HepG2 (cell line): ENCODE data around the gene CDH23. TPM values are rescaled to one million over a fixed set of nuclear protein-coding genes. Genes with fewer than 3 reads are reported as not detected.

Experiments
- ATAC-seq: fragments of 200-7000 bp; cut with Tn5 transposase; 3 replicates; pipeline ENCODE4 v1.9.1; 2020; ENCODE audit warnings: mild to moderate bottlenecking, moderate library complexity
- BruUV-seq: library from RNA; stranded (reverse); fragments of 400-500 nt; replicated peaks from 2 replicates; lab custom pipeline; 2021; lab: Mats Ljungman, UMichigan
- CTCF ChIA-PET: fragments of 300-600 bp; formaldehyde crosslinking; extraction: SDS; loops from one replicate; lab custom pipeline; 2021; ENCODE audit warnings: low total read pairs, inconsistent platforms, low intra/inter-chr PET ratio; lab: Yijun Ruan, JAX
- POLR2A ChIA-PET: fragments of 350-600 bp; sonication (Branson Sonifier 250); formaldehyde crosslinking; loops from one replicate; lab custom pipeline; 2020; ENCODE audit warnings: antibody characterized with exemption, inconsistent platforms; lab: Yijun Ruan, JAX
- DNase-seq: peaks from one replicate; pipeline ENCODE4 v3.0.0-alpha.2; 2015; ENCODE audit warnings: low spot score
- FAIRE-seq: peaks from 3 replicates; lab custom pipeline; 2011; peaks lifted over from hg19 to GRCh38; lab: Jason Lieb, UNC
- H2AFZ ChIP-seq: one replicate; pipeline ENCODE4 v1.6.1; 2011; ENCODE audit warnings: low read length, inconsistent platforms
- H3K27ac ChIP-seq: fragments of 300-600 bp; 3 replicates; pipeline ENCODE4 v1.8.0; 2011; ENCODE audit warnings: mixed run types, mild to moderate bottlenecking, mixed read lengths, low read length, inconsistent platforms; ENCODE audit not compliant: insufficient read depth; ENCODE audit errors: extremely low read length
- H3K27me3 ChIP-seq, 2 experiments: fragments of 200-600 bp in 1 of 2; 2 replicates in 1 of 2; 3 replicates in 1 of 2; pipeline versions ENCODE4 v1.6.0 to v1.8.0; 2011; ENCODE audit warnings: low read length in 2 of 2, mild to moderate bottlenecking in 2 of 2, moderate library complexity in 2 of 2, inconsistent platforms in 1 of 2; ENCODE audit not compliant: insufficient read depth in 2 of 2, control insufficient read depth in 1 of 2
- H3K36me3 ChIP-seq, 2 experiments: fragments of 200-600 bp in 1 of 2; replicated peaks in 1 of 2; 2 replicates in 1 of 2; 3 replicates in 1 of 2; pipeline versions ENCODE4 v1.5.1 to v1.8.0; 2011; ENCODE audit warnings: low read length in 2 of 2, inconsistent platforms in 1 of 2; ENCODE audit not compliant: insufficient read depth in 2 of 2, control insufficient read depth in 1 of 2
- H3K4me1 ChIP-seq: 2 replicates; pipeline ENCODE4 v1.5.1; 2012; ENCODE audit warnings: low read length, inconsistent platforms; ENCODE audit not compliant: insufficient read depth
- H3K4me2 ChIP-seq: 2 replicates; pipeline ENCODE4 v1.6.0; 2011; ENCODE audit warnings: low read depth, low read length, inconsistent platforms
- H3K4me3 ChIP-seq, 3 experiments: fragments of 200-600 bp in 1 of 3; sonication (generic), shearing (Covaris generic) in 1 of 3; replicated peaks in 1 of 3; 2 replicates each; pipeline ENCODE4 v1.5.1; 2011 to 2016; ENCODE audit warnings: low read length in 3 of 3, inconsistent platforms in 2 of 3, low read depth in 2 of 3, mild to moderate bottlenecking in 2 of 3, control low read depth in 1 of 3, mixed read lengths in 1 of 3; ENCODE audit not compliant: insufficient read depth in 1 of 3
- H3K79me2 ChIP-seq: one replicate; pipeline ENCODE4 v1.6.1; 2011; ENCODE audit warnings: low read length, inconsistent platforms; ENCODE audit not compliant: insufficient read depth
- H3K9ac ChIP-seq: 2 replicates; pipeline ENCODE4 v1.6.0; 2011; ENCODE audit warnings: mild to moderate bottlenecking, low read depth, low read length, inconsistent platforms; ENCODE audit not compliant: insufficient read depth
- H3K9me3 ChIP-seq: 2 replicates; pipeline ENCODE4 v1.5.1; 2012; ENCODE audit warnings: mild to moderate bottlenecking, low read length
- H4K20me1 ChIP-seq: 2 replicates; pipeline ENCODE4 v1.6.0; 2011; ENCODE audit warnings: inconsistent platforms, mild to moderate bottlenecking, low read length, moderate library complexity; ENCODE audit not compliant: insufficient read depth
- HMG20A ChIP-seq: IDR thresholded peaks from 2 replicates; pipeline ENCODE4 v1.6.1; 2016; ENCODE audit warnings: borderline replicate concordance
- HMG20B ChIP-seq: conservative IDR thresholded peaks from 2 replicates; pipeline ENCODE4 v1.6.1; 2016; ENCODE audit warnings: missing genetic modification reagents, missing compliant biosample characterization
- RAD21 ChIP-seq: fragments of 450-650 bp; formaldehyde crosslinking; IDR thresholded peaks from 2 replicates; pipeline ENCODE4 v1.5.0; 2020; ENCODE audit warnings: mild to moderate bottlenecking
- RBM22 ChIP-seq: fragments of 200-400 bp; formaldehyde crosslinking; optimal IDR thresholded peaks from 2 replicates; pipeline ENCODE3; 2017; ENCODE audit warnings: mild to moderate bottlenecking, low read length, moderate library complexity
- STAG1 ChIP-seq: sonication (generic); formaldehyde crosslinking; IDR thresholded peaks from 2 replicates; pipeline ENCODE4 v1.4.0; 2020; ENCODE audit warnings: missing genetic modification reagents
- ZNF230 ChIP-seq: sonication (generic); formaldehyde crosslinking; IDR thresholded peaks from 2 replicates; pipeline ENCODE4 v1.4.0; 2020; ENCODE audit warnings: mild to moderate bottlenecking, missing genetic modification reagents
- ZNF264 ChIP-seq: sonication (generic); formaldehyde crosslinking; IDR thresholded peaks from 2 replicates; pipeline ENCODE4 v1.4.0; 2020; ENCODE audit warnings: missing genetic modification reagents
- ZNF3 ChIP-seq: IDR thresholded peaks from 2 replicates; pipeline ENCODE4 v1.7.0; 2017; ENCODE audit warnings: inconsistent platforms
- ZNF34 ChIP-seq: sonication (generic); formaldehyde crosslinking; IDR thresholded peaks from 2 replicates; pipeline ENCODE4 v1.4.0; 2020; ENCODE audit warnings: mild to moderate bottlenecking, missing genetic modification reagents, borderline replicate concordance
- WGBS: methylation state at CpG from one replicate; pipeline ENCODE4 v1.1.6; 2017; ENCODE audit warnings: low lambda C conversion rate; 5-methylcytosine and 5-hydroxymethylcytosine counted together
- in situ Hi-C: cut with HindIII; loops from 2 replicates; pipeline ENCODE4 v1.10.0; 2017; ENCODE audit warnings: low pct_unique_long_range_greater_than_20kb; ENCODE audit not compliant: extremely low pct_ligation_motif_present
- intact Hi-C: fragments of 100-400 bp; cut with micrococcal nuclease; formaldehyde crosslinking; loops from one replicate; pipeline ENCODE4 v1.10.0; 2022; ENCODE audit not compliant: unreplicated experiment
- polyA plus RNA-seq, 8 experiments: library from polyadenylated mRNA; depleted of rRNA in 3 of 8; stranded (reverse) in 7 of 8; unstranded in 1 of 8; fragments of >200 nt; fragmentation: Illumina TruSeq in 4 of 8; extraction: Trizol in 4 of 8; gene quantifications; 2 replicates each; pipeline versions ENCODE4 v1.2.1 to v1.2.3, GENCODE V29; 2011 to 2016; ENCODE audit warnings: low read depth in 4 of 8, missing spikeins in 1 of 8, mixed read lengths in 1 of 8; ENCODE audit not compliant: insufficient read depth in 1 of 8
- total RNA-seq, 5 experiments: library from RNA; depleted of rRNA; stranded (reverse); fragments of >200 nt; fragmentation: Illumina TruSeq; extraction: Trizol; gene quantifications; 2 replicates each; pipeline ENCODE4 v1.2.3, GENCODE V29; 2016; ENCODE audit warnings: low read depth in 1 of 5
- TF ChIP-seq, protein P1 (sequence below): IDR thresholded peaks from 2 replicates; pipeline ENCODE4 v1.6.1; 2016; ENCODE audit warnings: mild to moderate bottlenecking
- TF ChIP-seq, protein P2 (sequence below): sonication (generic); formaldehyde crosslinking; IDR thresholded peaks from 2 replicates; pipeline ENCODE4 v1.5.0; 2020; ENCODE audit warnings: missing genetic modification reagents

CDH23 gene
- total and polyA plus RNA-seq, 2 of the 13 experiments (the other 11 are each of a cell fraction or from before 2014, with no cell fraction given): 0.13 TPM; not detected in 1

DNA sequence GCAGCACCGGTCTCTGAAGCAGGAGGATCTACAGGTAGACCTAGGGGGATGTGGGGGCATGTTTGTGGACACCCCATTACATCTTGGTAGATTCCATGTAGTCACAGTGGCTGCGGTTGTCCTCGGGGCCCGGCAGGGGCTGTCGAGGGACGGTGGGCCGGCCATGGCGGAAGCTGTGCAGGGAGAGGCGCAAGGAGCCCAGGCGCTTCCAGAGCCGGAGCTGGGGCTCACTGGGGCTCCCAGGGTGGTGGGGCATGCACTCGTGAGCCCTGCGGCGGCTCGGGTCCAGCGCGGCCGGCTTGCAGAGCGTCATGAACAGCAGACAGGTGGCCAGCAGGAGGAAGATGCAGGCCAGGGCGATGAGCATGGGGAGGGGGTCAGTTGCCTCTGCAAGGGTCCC lies 319.1 kb downstream of the CDH23 start:
- 30% methylated on average over 9 of the region's 20 CpGs for WGBS
- TF ChIP-seq RAD21 (CRISPR knock-in tag) (no peak), HMG20A (CRISPR knock-in tag) (no peak), HMG20B (CRISPR knock-in tag) (no peak), STAG1 (no peak), ZNF230 (CRISPR knock-in tag) (no peak), ZNF34 (CRISPR knock-in tag) (no peak), ZNF264 (CRISPR knock-in tag) (no peak), RBM22 (no peak), ZNF3 (CRISPR knock-in tag) (no peak)
- TF ChIP-seq, protein P1, sequence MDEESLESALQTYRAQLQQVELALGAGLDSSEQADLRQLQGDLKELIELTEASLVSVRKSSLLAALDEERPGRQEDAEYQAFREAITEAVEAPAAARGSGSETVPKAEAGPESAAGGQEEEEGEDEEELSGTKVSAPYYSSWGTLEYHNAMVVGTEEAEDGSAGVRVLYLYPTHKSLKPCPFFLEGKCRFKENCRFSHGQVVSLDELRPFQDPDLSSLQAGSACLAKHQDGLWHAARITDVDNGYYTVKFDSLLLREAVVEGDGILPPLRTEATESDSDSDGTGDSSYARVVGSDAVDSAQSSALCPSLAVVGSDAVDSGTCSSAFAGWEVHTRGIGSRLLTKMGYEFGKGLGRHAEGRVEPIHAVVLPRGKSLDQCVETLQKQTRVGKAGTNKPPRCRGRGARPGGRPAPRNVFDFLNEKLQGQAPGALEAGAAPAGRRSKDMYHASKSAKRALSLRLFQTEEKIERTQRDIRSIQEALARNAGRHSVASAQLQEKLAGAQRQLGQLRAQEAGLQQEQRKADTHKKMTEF (CRISPR knock-in tag): no peak
- TF ChIP-seq, protein P2, sequence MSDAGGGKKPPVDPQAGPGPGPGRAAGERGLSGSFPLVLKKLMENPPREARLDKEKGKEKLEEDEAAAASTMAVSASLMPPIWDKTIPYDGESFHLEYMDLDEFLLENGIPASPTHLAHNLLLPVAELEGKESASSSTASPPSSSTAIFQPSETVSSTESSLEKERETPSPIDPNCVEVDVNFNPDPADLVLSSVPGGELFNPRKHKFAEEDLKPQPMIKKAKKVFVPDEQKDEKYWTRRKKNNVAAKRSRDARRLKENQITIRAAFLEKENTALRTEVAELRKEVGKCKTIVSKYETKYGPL (CRISPR knock-in tag): no peak
- Histone ChIP-seq H3K36me3 (no peaks in the 10 kb centered on the region), H4K20me1 (no peaks in the 10 kb centered on the region), H3K9me3 (no peaks in the 10 kb centered on the region), H3K27me3 (peaks cover 8 to 50% of the 10 kb centered on the region in 2 experiments; a peak in 4 of 5 replicates), H3K9ac (no peak overlapping the region), H3K79me2 (no peaks in the 10 kb centered on the region), H2AFZ (no peak overlapping the region), H3K27ac (no peak overlapping the region), H3K4me2 (no peak overlapping the region), H3K4me1 (no peaks in the 10 kb centered on the region), H3K4me3 (no peak overlapping the region)
- FAIRE-seq: no peak
- intact Hi-C loops: no loop called here
- ChIA-PET CTCF (no interaction called here), POLR2A (no interaction called here)
- no TSS peak for BruUV-seq
- no peak for DNase-seq
- no peak for ATAC-seq
- in situ Hi-C loops: no loop called here
